Right renal cortex interstitium (tissue), 3 donors: ENCODE measurements around the gene MKNK2. TPM values are rescaled to one million over a fixed set of nuclear protein-coding genes. Genes with fewer than 3 reads are reported as not detected.
"Not testable (repeated sequence)": the region's sequence is repeated elsewhere in the genome, so short reads cannot be mapped to it uniquely, and the experiment has no call there.

Experiments
- DNase-seq, 3 donors: peaks; one replicate each; pipeline ENCODE4 v3.0.0-alpha.2; 2013; ENCODE audit warnings: low read depth in 3 of 3, low spot score in 2 of 3
- polyA plus RNA-seq, 3 donors: library from polyadenylated mRNA; unstranded; fragments of 120-200 nt; gene quantifications; one replicate each; pipeline ENCODE4 v1.2.1, GENCODE V29; 2013; ENCODE audit not compliant: insufficient read length in 3 of 3

MKNK2 gene
- polyA plus RNA-seq, 3 donors: 48.3 to 59.6 (median 49.1) TPM

DNA sequence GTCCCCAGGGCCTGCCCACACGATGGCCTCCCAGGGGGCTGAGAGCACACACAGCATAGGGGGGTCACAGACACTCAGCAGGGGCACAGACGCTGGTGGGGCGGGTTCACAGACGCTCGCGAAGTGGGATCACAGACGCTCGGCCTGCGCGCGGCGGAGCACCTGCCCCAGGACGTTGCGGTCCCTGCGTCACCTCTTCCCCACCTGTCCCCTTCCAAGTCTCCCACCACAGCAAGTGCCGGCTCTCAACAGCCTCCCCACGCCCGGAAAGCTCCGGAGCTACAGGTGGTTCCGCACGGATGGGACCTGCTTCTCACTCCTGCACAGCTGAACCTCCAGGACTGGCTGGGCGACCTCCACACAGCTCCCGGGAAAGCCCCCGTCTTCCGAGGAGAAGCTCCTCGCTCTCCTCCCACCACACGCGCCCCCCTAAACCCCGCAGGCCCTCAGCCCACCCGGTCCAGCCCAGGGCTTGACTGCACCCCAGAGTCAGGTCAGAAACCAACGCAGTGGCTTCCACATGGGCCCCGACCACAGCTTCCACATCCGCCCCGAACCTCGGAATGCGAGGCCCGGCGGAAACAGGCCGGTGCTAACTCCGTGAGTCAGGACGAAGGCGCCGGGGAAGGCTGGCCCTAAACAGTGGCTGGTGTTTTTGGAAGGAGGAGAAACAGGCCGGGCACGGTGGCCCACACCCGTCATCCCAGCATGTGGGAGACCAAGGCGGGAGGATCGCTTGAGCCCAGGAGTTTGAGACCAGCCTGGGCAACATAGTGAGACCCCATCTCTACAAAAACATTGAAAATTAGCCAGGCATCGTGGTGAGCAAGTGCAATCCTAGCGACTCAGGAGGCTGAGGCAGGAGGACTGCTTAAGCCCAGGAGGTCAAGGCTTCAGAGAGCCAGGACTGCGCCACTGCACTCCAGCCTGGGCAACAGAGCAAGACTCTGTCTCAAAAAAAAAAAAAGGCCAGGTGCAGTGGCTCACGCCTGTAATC lies 52.0 kb downstream of the MKNK2 start:
- DNase-seq: no peak

DNA sequence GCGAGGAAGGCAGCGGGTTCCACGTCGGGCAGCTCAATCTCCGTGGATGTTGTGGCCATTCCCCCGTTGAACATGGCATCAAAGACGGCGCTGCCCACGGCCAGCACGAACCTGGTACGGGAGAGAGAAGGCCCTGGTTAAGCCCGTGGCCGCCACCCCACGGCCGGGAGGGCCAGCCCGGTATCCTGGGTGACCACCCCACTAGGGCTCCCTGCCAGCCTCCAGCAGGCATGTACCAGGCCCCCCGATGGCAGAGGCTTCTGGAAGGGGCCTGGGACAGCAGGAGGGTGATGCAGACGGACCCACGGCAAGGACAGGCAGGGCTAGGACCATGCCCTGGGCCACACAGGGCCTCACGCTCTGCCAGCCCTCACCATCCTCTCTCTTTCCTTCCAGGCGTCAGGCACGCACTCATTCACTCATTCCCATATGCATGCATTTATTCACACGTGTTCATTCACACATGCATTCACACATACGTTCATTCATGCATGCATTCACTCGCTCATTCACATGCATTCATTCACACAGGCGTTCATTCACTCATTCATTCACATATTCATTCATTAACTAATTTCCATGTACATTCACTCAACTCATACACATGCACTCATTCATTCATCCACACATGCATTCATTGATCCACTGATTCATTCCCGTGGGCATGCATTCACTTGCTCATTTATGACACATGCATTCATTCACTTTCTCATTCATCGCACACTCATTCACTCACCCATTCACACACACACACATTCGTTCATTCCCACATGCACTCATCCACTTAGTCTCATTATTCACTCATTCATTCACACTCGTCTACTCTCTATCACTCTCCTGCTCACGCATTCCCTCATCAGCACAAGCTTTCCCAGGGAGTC lies 53.5 kb downstream of the MKNK2 start:
- DNase-seq: no peak

DNA sequence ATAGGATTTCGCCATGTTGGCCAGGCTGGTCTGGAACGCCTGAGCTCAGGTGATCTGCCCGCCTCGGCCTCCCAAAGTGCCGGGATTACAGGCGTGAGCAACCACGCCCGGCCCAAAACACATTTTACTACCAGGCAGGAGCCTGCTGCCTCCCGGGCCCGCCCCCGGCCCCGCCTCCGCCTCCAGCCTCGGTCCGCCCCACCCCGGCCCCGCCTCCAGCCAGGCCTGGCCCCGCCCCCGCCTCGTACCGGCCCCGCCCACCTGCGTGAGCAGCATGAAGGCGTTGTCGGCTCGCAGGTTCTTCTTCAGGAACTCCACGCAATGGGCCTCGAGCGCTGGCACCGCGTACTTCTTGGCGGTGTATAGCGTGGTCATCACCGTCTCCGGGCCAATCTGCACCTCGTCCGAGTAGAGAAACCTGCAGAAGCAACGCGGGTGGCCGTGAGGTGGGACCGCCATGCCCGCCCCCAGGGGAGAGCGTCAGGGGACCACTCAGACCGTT lies 58.2 kb downstream of the MKNK2 start:
- no peak for DNase-seq

DNA sequence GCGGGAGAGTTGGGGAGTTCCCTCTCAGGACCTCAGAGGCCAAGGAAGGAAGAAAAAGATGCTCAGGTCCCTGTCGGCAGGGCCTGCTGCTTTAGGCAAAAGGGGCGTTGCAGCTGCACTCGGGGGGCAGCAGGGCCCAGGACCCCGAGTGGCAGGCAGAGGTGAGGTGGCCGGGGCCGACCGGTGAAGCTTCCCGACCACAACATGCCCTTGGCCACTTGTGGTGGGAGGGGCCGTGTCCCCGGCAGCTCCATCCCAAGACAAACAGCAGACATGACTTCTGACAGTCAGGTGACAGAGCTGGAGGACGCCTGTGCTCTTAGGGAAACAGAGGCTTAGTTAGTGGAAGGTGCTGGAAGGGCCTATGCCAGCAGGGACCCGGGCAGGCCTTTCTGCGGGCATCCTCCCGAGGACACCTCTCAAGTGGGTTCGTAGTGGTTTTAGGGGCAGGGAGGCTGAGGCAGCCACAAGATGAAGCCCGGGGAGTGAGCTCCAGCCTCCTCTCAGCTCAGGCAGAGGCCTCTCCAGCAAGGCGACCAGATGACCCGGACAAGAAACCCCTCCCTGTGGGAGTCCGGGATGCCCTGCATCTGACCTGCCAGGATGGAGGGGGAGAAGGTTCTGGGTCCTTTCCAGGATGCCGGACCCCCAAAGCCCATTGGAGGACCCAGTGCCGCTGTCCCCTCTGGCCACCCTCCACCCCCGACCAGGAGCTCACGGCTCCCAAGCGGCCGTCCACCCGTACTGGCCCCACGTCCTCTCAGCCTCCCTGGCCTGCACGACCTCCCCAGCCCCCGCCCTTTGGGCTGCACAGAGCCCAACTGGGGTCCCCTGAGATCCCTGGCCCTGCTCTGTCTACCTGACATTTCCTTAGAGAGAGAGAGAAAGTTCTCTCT lies 59.8 kb downstream of the MKNK2 start:
- DNase-seq: no peak

DNA sequence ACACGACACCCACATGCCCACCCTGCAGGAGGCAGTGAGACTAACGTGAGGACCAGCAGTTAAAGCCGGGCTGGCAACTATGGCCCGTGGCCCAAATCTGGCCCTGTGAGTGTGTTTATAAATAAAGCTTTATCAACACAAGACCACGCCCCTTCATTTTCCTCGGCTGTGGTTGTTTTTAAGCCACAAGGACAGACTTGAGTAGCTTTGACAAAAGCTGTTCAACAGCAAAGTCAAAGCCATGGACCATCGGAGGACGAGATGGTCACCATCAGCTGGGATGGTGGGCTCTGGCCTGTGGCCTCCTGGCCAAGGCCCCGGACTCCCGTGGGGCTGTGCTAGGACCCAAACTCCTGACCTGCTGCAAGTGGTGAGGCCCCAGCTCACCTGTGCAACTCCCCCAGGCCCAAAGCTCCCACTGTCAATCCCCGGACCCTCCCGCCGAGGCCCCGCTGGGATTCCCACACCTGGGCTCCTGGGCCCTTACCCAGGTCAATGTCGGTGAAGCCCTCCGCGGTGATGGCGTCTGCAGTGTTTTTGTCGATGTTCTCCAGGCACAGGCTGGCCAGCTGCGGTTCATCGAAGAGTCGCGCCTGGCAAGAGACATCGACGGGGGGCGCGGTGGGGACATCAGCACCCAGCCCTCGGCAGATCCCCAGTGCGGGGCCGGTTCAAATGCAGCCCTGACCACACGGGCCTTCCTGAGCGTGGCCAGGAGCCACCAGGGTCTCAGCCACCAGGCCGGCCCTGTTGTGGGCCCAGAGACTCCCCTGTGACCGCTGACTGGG lies 60.6 kb downstream of the MKNK2 start:
- DNase-seq: no peak

DNA sequence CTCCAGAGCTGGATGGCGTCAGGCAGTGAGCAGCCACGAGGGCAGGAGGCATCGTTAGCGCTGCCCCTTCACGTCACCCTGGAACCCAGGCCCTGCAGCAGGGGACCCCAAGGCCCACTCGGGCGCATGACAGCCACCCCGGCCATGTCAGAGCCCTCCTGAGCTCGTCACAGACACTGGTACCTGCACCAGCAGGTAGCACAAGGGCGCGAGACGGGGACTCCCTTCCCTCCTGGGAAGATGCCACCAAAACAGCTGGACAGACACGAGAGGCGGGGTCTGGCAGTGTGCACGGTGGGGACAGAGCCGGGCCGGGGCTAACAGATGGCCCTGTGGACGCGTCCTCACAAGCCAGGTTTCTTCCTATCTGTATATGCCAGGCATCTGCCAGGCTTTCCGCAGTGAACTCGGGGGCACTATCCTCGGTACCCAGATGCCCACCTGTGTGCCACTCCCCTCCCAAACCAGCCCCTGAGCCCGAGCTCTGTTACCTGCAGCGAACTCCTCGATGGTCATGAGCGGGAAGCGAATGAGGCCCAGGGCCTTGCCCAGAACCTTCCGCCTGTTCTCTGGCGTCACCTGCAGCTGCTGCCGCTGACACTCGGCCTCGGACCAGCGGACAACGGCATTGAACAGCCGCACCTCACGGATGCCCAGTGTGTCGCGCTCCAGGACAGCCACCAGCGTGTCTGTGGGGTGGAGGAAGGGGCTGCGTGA lies 61.4 kb downstream of the MKNK2 start:
- no peak for DNase-seq

DNA sequence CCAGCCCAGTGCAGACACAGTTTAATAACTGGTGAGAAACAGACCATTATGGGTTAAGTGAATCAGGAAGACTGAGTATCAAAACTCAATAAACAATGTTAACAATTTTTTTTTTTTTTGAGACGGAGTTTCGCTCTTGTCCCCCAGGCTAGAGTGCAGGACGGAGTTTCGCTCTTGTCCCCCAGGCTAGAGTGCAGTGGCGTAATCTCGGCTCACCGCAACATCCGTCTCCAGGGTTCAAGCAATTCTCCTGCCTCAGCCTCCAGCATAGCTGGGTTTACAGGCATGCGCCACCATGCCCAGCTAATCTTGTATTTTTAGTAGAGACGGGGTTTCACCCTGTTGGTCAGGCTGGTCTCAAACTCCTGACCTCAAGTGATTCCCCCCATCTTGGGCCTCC lies 62.6 kb downstream of the MKNK2 start:
- DNase-seq: not testable (repeated sequence)

Other genes with a start within 250 kb of the MKNK2 start
- under 1 TPM; 0.45 to 0.65 (median 0.62) TPM for gene ATP8B3, start 239.0 kb downstream of the MKNK2 start, polyA plus RNA-seq
- gene REXO1, start 202.8 kb downstream of the MKNK2 start, polyA plus RNA-seq: 10 to 100 TPM; 17.5 to 25.2 (median 23.4) TPM
- 1 to 10 TPM; 5.5 to 6.0 (median 5.7) TPM for gene KLF16, start 187.7 kb downstream of the MKNK2 start, polyA plus RNA-seq
- gene ABHD17A, start 165.7 kb downstream of the MKNK2 start, polyA plus RNA-seq: 10 to 100 TPM; 33.3 to 37.7 (median 34.9) TPM
- 1 to 10 TPM; 1.3 to 2.5 (median 1.5) TPM for gene ADAT3, start 145.8 kb downstream of the MKNK2 start, polyA plus RNA-seq
- gene SCAMP4, start 145.8 kb downstream of the MKNK2 start, polyA plus RNA-seq: 10 to 100 TPM; 46.8 to 57.7 (median 48.1) TPM
- 10 to 100 TPM; 46.7 to 53.9 (median 51.6) TPM for gene CSNK1G2, start 110.1 kb downstream of the MKNK2 start, polyA plus RNA-seq
- gene BTBD2, start 35.5 kb downstream of the MKNK2 start, polyA plus RNA-seq: 10 to 100 TPM; 74.2 to 95.2 (median 77.0) TPM
- 10 to 100 TPM; 19.5 to 21.8 (median 19.9) TPM for gene MOB3A, start 45.1 kb upstream of the MKNK2 start, polyA plus RNA-seq
- 1 to 10 TPM; 3.6 to 6.1 (median 5.7) TPM for gene IZUMO4, start 45.7 kb upstream of the MKNK2 start, polyA plus RNA-seq
- 100 to 1,000 TPM in 1 of 3 donors, 10 to 100 TPM in 2; 92.8 to 106 (median 98.8) TPM for gene AP3D1, start 100.3 kb upstream of the MKNK2 start, polyA plus RNA-seq
- 10 to 100 TPM; 20.5 to 23.9 (median 20.9) TPM for gene DOT1L, start 112.7 kb upstream of the MKNK2 start, polyA plus RNA-seq
- 10 to 100 TPM; 54.3 to 65.0 (median 58.7) TPM for gene PLEKHJ1, start 185.1 kb upstream of the MKNK2 start, polyA plus RNA-seq
- gene SF3A2, start 185.6 kb upstream of the MKNK2 start, polyA plus RNA-seq: 10 to 100 TPM; 48.8 to 58.2 (median 54.6) TPM
- 1 to 10 TPM; 1.1 to 1.2 (median 1.1) TPM for gene AMH, start 198.1 kb upstream of the MKNK2 start, polyA plus RNA-seq
- under 1 TPM; 0.35 to 0.47 (median 0.45) TPM for gene JSRP1, start 205.2 kb upstream of the MKNK2 start, polyA plus RNA-seq
- under 1 TPM; 0.04 to 0.08 (median 0.04) TPM for gene PEAK3, start 230.9 kb upstream of the MKNK2 start, polyA plus RNA-seq